ENCODE data around the gene TMEM115.
A peak's percentile ranks its signal among the peaks of the same experiment; 100 is the strongest.

The TMEM115 gene

GRCh38 chr3:50353245-50354004 is 5.9 kb downstream of the TMEM115 start:
- no peak for DNase-seq (ENCODE audit: low read depth in 2 of 2)

DNA sequence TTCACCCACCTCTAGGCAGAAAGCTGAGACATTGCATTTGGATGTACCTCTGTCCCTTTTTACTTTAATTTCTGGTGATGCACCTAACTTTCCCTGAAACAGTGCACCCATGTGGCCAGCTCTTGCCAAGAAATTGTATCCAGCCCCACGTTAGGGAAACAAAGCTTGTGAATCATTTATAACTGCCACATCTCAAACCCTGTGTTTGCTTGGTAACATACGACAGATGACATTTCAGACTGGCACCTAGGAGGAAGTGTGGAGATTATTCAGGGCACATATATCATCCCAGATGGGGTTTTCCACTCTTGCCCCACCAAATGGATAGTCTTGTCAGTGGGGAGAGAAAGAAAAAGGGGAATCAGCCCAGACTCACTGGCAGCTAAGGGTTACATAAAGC is 6.5 kb downstream of the TMEM115 start:
- DNase-seq (ENCODE audit: low read depth in 2 of 2): no peak

DNA sequence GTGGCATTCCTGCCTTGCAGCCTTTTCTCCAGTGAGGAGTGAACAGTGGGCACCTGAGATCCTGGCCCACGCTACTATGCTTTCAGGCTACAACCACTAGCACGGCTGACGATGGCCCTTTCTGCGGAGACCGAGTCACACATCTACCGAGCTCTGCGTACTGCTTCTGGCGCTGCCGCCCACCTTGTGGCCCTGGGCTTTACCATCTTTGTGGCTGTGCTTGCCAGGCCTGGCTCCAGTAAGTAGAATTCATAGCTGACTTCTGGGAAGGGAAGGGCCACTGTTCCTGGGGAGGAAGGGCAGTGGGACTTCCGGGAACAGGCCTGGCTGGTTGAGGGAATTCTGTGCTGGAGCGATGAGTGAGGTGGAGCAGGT is 8.0 kb downstream of the TMEM115 start:
- no peak for DNase-seq (ENCODE audit: low read depth in 2 of 2)

DNA sequence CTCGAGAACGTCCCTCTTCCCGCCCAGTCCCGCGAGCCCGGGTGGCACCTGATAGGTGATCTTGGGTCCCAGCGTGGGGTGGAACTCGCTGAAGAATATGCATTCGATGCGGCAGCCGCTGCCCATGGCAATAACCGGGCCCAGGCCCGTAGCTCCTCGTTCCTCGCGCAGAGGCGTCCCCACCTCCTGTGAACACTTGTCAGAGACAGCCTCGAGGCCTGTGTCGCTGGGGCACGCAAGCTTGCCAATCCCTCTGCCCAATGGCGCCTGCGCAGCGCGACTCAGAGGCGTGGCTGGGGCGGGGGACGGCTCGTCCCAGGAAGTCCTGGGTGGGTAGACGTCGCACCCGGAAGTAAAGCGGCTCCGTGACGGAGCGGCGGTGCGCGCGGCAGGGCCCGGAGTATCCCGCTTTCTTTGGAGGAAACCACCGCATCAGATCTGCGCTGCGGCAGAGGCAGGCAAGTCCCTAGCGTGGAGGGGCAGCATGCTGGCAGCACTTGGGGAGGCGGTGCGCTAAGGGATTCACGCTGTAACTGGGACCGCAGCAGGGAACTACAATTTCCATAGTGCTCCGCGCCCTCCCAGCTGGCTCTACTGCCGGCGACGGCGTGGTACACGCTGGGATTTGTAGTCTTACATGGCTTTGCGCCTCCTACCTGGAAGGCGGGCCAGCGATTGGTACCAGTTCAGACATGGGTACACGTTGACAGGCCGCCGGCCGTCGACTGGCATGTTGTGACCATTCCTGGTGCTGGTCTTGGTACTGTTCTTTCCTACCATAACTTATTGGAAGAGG is 8.6 kb downstream of the TMEM115 start, which contains the start of the genes CYB561D2 and NPRL2:
CYB561D2 (plus strand) TSS at position 336 of the 796 bp plus-strand sequence. CDS start 572 bp downstream, outside the sequence.
NPRL2 (minus strand) TSS at position 249 of the 796 bp plus-strand sequence; CDS start at position 126, 123 bp downstream.
- DNase-seq (ENCODE audit: low read depth in 2 of 2): peak; percentile 99

GRCh38 chr3:50350213-50350526 is 9.2 kb downstream of the TMEM115 start:
- DNase-seq (ENCODE audit: low read depth in 2 of 2): no peak

DNA sequence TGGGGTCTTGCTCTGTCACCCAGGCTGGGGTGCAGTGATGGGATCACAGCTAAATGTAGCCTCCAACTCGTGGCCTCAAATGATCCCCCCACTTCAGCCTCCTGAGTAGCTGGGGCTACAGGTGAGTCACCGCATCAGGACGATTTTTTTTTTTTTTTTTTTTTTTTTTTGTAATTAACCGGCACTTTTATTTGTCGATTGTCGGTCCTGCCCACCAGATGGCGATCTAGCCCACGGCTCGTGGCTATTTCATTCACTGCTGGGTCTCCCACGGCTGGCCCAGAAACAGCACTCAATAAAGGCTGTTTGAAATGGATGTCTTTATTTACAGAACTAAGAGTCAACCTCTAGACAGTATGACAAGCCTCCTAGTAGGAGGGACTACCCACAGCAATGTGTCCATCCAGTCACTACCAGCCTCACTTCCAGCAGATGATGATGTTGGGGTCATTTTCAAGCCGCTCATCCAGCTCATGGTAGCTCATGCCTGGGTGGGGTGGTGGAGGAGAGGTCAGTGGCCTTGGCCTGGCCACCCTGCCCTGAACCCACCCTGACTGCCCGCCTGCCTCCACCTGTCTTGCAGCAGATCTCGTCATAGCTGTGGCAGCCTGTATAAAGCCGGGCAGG is 12.0 kb downstream of the TMEM115 start:
- DNase-seq (ENCODE audit: low read depth in 2 of 2): peak; percentile 53 to 56

DNA sequence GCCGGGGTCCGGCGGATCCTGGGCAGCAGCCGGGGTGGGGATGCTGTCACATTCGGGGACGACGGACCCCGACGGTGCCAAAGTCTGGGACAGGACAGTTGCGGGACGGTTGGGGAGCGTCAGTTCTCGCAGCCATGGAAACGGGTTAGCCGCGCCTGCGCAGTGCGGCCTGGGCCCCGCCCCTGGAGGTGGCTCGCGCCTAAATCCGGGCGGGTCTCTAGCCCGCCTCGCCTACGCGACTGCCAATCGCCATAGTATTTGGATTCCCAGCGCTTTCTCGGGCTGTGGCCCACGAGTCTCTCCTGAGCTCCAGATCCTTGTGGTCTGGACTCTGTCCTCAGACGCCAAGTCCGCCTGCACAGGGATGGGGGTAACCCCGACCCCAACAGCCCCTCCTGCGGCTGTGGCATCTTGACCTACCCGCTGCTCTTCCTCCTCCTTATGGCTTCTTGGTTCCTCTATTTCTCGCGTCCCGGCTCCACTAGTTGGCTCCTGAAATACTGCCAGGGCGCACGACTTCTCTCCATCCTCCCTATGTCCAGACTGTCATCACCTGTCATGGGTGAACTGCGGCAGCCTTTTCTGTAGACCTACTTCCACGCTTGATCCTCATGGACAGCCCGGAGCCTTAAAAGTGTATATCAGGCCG is 13.6 kb downstream of the TMEM115 start, which contains the start of gene ZMYND10:
ZMYND10 (minus strand) TSS at position 147 of the 649 bp plus-strand sequence. CDS start 153 bp downstream, outside the sequence.
- peak; percentile 66 to 68 for DNase-seq (ENCODE audit: low read depth in 2 of 2)

DNA sequence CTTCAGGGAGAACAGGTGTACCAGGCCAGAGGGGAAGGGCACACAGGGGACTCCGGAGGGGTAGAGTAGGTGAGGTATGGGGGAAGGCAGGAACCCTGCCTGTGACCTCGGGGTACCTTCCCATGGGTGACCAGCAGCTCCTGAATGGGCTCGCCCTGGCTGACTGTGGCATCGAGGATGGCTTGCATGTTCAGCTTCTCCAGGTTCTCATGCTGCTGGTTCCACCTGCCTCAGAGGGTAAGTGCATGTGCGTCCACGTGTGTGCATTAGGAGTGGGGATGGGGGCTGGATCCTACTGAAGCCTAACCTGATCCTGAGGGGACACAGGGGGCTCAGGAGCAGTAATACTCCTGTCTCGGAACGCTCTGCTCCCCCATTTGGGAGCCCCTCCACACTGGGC is 14.3 kb downstream of the TMEM115 start:
- no peak for DNase-seq (ENCODE audit: low read depth in 2 of 2)

DNA sequence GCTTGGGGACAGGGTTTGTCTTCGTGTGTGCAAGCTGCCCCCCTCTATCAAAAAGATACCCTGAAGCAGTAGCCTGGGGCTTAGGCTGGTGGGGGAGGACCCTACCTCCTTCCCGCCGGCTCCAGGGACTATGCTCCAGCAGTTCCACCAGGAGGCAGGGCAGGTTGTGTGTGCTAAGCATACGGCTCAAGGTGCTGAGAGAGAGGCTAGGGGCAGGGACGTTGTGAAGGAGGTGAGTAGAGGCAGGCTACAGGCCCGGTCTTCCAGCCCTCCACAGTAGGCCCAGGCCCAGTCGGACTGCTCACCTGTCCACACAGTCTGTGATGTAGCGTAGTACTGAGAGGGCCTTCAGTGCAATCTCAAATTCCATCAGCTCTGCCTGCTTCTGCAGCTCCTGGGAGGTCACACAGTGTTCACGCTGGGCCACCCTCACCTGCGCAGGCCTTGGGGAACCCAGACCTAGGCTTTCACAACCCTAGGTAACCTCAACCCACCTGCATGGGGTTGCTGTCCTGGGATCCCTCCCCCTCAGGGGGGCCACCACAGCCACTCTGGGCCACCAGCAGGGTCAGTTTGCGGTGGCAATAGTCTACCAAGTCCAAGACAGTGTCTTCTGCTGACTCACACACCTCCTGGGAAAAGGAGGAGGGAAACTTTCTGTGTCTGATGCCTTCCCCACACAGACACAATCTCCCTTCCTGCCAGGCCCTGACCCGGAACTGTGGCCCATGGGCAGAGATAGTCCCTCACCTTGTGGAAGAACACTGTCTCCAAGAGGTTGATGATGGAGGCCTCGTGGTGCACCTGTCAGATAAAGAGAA is 16.3 kb downstream of the TMEM115 start:
- no peak for DNase-seq (ENCODE audit: low read depth in 2 of 2)

- no peak for DNase-seq (ENCODE audit: low read depth in 2 of 2)
Observed at GRCh38 chr3:50341996-50342650, 17.2 kb downstream of the TMEM115 start.

DNA sequence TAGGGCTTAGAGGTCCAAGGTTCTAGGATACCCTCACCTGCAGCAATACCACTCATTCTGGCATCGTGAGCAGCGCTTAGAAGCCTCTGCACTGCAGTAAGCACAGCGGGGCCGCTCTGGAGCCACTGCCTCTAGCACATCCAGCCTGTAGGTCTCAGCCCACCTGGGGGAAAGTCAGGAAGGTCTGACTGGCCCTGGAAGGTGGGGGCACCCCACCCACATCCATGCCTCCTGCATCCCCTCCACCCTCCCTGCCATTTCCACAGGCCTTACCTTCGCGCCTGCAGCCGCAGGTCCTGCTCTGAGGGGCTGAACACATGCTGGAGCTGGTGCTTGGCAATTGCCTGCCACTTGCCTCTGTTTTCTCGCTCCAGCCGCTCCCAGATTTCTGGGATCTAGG is 17.8 kb downstream of the TMEM115 start:
- DNase-seq (ENCODE audit: low read depth in 2 of 2): no peak

GRCh38 chr3:50340448-50341329 is 18.6 kb downstream of the TMEM115 start, which contains the start of gene RASSF1:
Gene RASSF1, minus strand, starts transcription at chr3:50340836. Its CDS starts 31 bp downstream, at chr3:50340805.
- DNase-seq (ENCODE audit: low read depth in 2 of 2): peak; percentile 66 to 77

GRCh38 chr3:50340147-50340447 is 19.2 kb downstream of the TMEM115 start:
- DNase-seq (ENCODE audit: low read depth in 2 of 2): no peak

- DNase-seq (ENCODE audit: low read depth in 2 of 2): no peak
Observed at GRCh38 chr3:50339485-50340146, 19.7 kb downstream of the TMEM115 start.

DNA sequence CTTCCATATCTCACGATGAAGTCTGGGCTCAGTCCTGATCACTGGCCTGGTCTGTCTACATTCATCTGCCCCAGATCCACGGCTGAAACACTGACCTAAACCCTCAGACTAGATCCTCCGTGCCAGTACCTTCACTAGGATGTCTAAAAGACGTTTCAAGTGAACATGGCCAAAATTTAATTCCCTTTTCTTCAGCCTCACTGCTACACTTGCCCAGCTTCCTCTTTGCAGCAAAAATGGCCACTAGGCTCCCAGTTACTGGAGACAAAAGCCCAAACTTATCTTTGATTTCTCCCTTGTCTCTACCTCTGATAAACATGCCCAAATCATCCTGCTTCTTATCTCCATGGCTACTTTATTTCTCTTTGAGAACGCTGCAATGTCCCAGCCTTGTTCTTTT is 20.4 kb downstream of the TMEM115 start:
- DNase-seq (ENCODE audit: low read depth in 2 of 2): no peak

DNA sequence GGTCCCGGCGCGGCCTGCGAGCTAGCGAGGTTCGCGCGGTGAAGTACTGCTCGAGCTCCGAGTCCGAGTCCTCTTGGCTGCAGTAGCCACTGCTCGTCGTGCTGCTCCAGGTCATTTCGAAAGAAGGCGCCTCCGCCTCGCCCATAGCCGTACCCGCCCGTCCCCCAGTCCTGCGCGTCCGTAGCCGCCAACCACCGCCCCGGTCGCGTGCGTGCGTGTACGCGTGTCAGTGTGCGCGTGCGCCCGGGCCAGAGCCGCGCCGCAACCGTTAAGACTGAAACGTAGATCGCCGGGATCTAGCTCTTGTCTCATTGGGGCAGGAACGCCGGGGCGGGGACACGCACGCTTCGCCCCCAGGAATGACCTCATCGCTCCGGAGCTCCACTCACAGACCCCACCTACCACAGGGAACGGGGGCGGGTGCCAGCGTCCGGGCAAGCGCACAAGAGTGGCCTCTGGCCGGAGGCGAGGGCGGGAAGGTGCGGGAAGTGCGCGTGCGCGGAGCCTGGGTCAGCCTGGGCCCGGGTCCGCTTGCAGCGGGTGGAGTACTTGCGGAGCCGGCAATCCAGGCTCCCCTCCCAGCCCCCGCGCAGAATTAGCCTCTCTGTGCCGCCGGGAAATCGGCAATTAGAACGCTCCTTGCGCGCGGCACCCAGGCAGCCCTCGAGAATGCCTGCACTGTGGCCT is 22.0 kb downstream of the TMEM115 start:
- DNase-seq (ENCODE audit: low read depth in 2 of 2): peak; percentile 96

GRCh38 chr3:50336452-50337174 is 22.7 kb downstream of the TMEM115 start:
- DNase-seq (ENCODE audit: low read depth in 2 of 2): no peak
